Measurements from ENCODE around the gene DHRS7. TPM values are rescaled to one million over a fixed set of nuclear protein-coding genes. Genes with fewer than 3 reads are reported as not detected.
A peak's percentile ranks its signal among the peaks of the same experiment; 100 is the strongest.

Gene DHRS7
- total RNA-seq, 3 donors from 2014 or later = 85.9 to 92.8 (median 89.8) TPM

- H3K36me3 ChIP-seq = no peaks in the 10 kb centered on the region
- no peaks in the 10 kb centered on the region for H3K9me3 ChIP-seq
- H3K4me1 ChIP-seq = no peaks in the 10 kb centered on the region
- no peak for DNase-seq (ENCODE audit: low spot score in 2 of 2)
- intact Hi-C loops (cut with DNase I; ENCODE audit: low total_unique reads) = no loop called here
- TF ChIP-seq POLR2AphosphoS5 (IDR thresholded peaks at IDR 0.05) = no peak
- H3K27ac ChIP-seq = no peak overlapping the region
- no peaks in the 10 kb centered on the region for H3K27me3 ChIP-seq
- no peak overlapping the region for H3K4me3 ChIP-seq
Measured at GRCh38 chr14:60170948-60171347, 5.8 kb upstream of the DHRS7 start.

DNA sequence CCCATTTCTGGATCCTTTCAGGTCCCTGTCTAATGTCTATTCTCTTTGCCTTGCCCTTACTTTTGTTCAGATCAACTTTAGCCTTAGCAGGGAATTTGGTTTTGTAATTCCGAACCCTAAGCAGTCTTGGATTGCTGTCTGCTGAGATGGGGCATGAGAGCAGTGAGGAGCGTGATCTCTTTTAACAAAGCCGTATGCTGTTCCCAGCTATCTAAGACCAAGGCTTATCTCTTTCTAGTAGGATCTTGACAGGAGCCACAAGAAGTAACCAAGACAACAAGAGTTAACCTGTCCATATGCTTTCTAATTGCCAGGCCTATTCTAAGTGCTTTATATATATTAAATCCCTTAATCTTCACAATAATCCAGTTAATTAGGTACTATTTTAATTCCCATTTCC, 4.5 kb upstream of the DHRS7 start:
- H3K36me3 ChIP-seq = no peaks in the 10 kb centered on the region

DNA sequence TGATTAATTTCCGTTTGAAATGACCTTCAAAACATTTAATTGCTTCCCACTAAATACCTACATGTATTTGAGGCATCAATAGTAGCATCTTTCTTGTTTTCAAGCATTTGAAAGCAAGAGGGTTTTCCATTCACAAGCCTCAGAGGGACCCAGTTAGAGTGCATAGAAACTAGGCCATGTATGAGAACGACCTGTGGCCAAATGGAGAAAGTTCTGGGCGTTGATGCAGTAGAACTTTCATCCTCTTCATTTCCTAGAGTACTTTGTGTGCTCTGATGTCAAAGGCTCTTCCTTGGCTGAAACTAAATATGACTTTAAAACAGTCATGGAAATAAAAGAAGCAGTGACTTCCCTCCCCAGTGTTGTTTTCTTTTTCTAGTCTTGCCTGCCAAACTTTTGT, 944 bp upstream of the DHRS7 start:
- no peak for TF ChIP-seq POLR2A (IDR thresholded peaks at IDR 0.05)
- no peak for TF ChIP-seq POLR2AphosphoS5 (IDR thresholded peaks at IDR 0.05)
- TF ChIP-seq, protein P1, sequence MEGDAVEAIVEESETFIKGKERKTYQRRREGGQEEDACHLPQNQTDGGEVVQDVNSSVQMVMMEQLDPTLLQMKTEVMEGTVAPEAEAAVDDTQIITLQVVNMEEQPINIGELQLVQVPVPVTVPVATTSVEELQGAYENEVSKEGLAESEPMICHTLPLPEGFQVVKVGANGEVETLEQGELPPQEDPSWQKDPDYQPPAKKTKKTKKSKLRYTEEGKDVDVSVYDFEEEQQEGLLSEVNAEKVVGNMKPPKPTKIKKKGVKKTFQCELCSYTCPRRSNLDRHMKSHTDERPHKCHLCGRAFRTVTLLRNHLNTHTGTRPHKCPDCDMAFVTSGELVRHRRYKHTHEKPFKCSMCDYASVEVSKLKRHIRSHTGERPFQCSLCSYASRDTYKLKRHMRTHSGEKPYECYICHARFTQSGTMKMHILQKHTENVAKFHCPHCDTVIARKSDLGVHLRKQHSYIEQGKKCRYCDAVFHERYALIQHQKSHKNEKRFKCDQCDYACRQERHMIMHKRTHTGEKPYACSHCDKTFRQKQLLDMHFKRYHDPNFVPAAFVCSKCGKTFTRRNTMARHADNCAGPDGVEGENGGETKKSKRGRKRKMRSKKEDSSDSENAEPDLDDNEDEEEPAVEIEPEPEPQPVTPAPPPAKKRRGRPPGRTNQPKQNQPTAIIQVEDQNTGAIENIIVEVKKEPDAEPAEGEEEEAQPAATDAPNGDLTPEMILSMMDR (IDR thresholded peaks at IDR 0.05) = no peak
- no peaks in the 10 kb centered on the region for H3K36me3 ChIP-seq
- H3K27me3 ChIP-seq = no peaks in the 10 kb centered on the region
- peak overlapping the region; percentile 88 to 95 for H3K27ac ChIP-seq
- H3K9me3 ChIP-seq = no peaks in the 10 kb centered on the region
- DNase-seq (ENCODE audit: low spot score in 2 of 2) = no peak
- intact Hi-C loops (cut with DNase I; ENCODE audit: low total_unique reads) = no loop called here
- H3K4me3 ChIP-seq = no peak overlapping the region
- H3K4me1 ChIP-seq = no peaks in the 10 kb centered on the region

More for the DNA sequence above, 4.5 kb upstream of the DHRS7 start:
- intact Hi-C loops (cut with DNase I; ENCODE audit: low total_unique reads) = no loop called here
- H3K4me3 ChIP-seq = no peak overlapping the region
- DNase-seq (ENCODE audit: low spot score in 2 of 2) = no peak
- no peak overlapping the region for H3K27ac ChIP-seq
- no peak for TF ChIP-seq POLR2A (IDR thresholded peaks at IDR 0.05)
- TF ChIP-seq POLR2AphosphoS5 (IDR thresholded peaks at IDR 0.05) = no peak
- TF ChIP-seq, protein P1 (IDR thresholded peaks at IDR 0.05) = no peak
- H3K4me1 ChIP-seq = no peaks in the 10 kb centered on the region
- H3K27me3 ChIP-seq = no peaks in the 10 kb centered on the region
- H3K9me3 ChIP-seq = no peaks in the 10 kb centered on the region

GRCh38 chr14:60165547-60165876, 314 bp upstream of the DHRS7 start:
- TF ChIP-seq POLR2A (IDR thresholded peaks at IDR 0.05) = no peak
- TF ChIP-seq, protein P1 (IDR thresholded peaks at IDR 0.05) = no peak
- no peak for TF ChIP-seq POLR2AphosphoS5 (IDR thresholded peaks at IDR 0.05)
- Histone ChIP-seq H3K9me3 (no peaks in the 10 kb centered on the region), H3K27ac (peak overlapping the region; percentile 88 to 95), H3K27me3 (no peaks in the 10 kb centered on the region), H3K4me1 (no peaks in the 10 kb centered on the region), H3K36me3 (no peaks in the 10 kb centered on the region), H3K4me3 (peak overlapping the region; percentile 70 to 95 (median 75))
- no peak for DNase-seq (ENCODE audit: low spot score in 2 of 2)
- intact Hi-C loops (cut with DNase I; ENCODE audit: low total_unique reads) = no loop called here

DNA sequence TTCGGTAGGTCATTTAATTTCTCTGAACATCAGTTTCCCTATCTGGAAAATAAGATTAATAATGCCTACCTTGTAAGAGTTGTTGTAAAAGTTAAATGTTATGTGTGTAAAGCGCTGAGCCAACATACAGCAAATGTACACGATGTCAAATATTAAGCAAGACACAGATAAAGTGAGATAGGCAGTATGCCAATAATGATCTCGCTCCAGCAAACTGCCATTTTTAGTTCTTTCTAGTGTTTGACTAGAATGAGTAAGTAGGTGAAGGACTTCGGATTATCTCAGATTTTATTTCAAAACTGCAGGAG, 840 bp downstream of the DHRS7 start:
- Histone ChIP-seq H3K4me1 (peaks cover 0 to 2% of the 10 kb centered on the region in 2 donors), H3K4me3 (peak overlapping the region; percentile 70 to 95 (median 75)), H3K27me3 (no peaks in the 10 kb centered on the region), H3K9me3 (no peaks in the 10 kb centered on the region), H3K36me3 (no peaks in the 10 kb centered on the region), H3K27ac (peak overlapping the region; percentile 88 to 95)
- no peak for DNase-seq (ENCODE audit: low spot score in 2 of 2)
- intact Hi-C loops (cut with DNase I; ENCODE audit: low total_unique reads) = no loop called here
- TF ChIP-seq, protein P1 (IDR thresholded peaks at IDR 0.05) = no peak

GRCh38 chr14:60163693-60164092, 1.5 kb downstream of the DHRS7 start:
- Histone ChIP-seq H3K4me1 (peaks cover 0 to 4% of the 10 kb centered on the region in 2 donors), H3K9me3 (no peaks in the 10 kb centered on the region), H3K4me3 (peak overlapping the region in 1 of 3 donors; percentile 70), H3K27ac (no peak overlapping the region), H3K27me3 (no peaks in the 10 kb centered on the region), H3K36me3 (no peaks in the 10 kb centered on the region)
- TF ChIP-seq, protein P1 (IDR thresholded peaks at IDR 0.05) = no peak
- TF ChIP-seq POLR2AphosphoS5 (IDR thresholded peaks at IDR 0.05) = no peak
- TF ChIP-seq POLR2A (IDR thresholded peaks at IDR 0.05) = no peak
- intact Hi-C loops (cut with DNase I; ENCODE audit: low total_unique reads) = no loop called here
- no peak for DNase-seq (ENCODE audit: low spot score in 2 of 2)

Measured in breast epithelium (tissue), 4 donors.